Activated naive CD4-positive, alpha-beta T cell treated with anti-CD3 and anti-CD28 coated beads, Interleukin-2, amount 50 U/mL, for 24 hours (primary cell): ENCODE measurements around the gene TARS3.
"Not testable (repeated sequence)": the region's sequence is repeated elsewhere in the genome, so short reads cannot be mapped to it uniquely, and the experiment has no call there.

Experiments used
- H3K27ac Mint-ChIP-seq: one replicate; pipeline ENCODE4 v1.8.0; 2021; ENCODE audit warnings: mild to moderate bottlenecking, mixed read lengths
- H3K27me3 Mint-ChIP-seq: one replicate; pipeline ENCODE4 v1.8.0; 2021; ENCODE audit warnings: mixed read lengths
- H3K36me3 Mint-ChIP-seq: one replicate; pipeline ENCODE4 v1.8.0; 2021; ENCODE audit warnings: mixed read lengths
- H3K4me1 Mint-ChIP-seq: one replicate; pipeline ENCODE4 v1.8.0; 2021; ENCODE audit warnings: mixed read lengths
- H3K4me3 Mint-ChIP-seq: one replicate; pipeline ENCODE4 v1.8.0; 2021; ENCODE audit warnings: mild to moderate bottlenecking, mixed read lengths
- H3K9me3 Mint-ChIP-seq: one replicate; pipeline ENCODE4 v1.8.0; 2021; ENCODE audit warnings: mixed read lengths

The TARS3 gene

GRCh38 chr15:101723874-101724674 lies at the start of gene TARS3:
TARS3 (minus strand) TSS chr15:101724473; CDS start chr15:101724387, 86 bp downstream.
- Mint-ChIP-seq H3K4me1 (peaks cover 43% of the 10 kb centered on the region), H3K4me3 (peak within 1 kb of the TSS; percentile 93), H3K27me3 (no peaks in the 10 kb centered on the region), H3K27ac (peak within 1 kb of the TSS; percentile 88), H3K9me3 (no peaks in the 10 kb centered on the region), H3K36me3 (peaks cover 17% of the 10 kb centered on the region)

GRCh38 chr15:101773496-101774100 lies 49.3 kb upstream of the TARS3 start:
- Mint-ChIP-seq H3K9me3 (no peaks in the 10 kb centered on the region), H3K4me3 (no peak overlapping the region), H3K4me1 (no peaks in the 10 kb centered on the region), H3K27ac (no peak overlapping the region), H3K36me3 (no peaks in the 10 kb centered on the region), H3K27me3 (no peaks in the 10 kb centered on the region)

GRCh38 chr15:101772921-101773320 lies 48.6 kb upstream of the TARS3 start:
- Mint-ChIP-seq H3K4me1 (no peaks in the 10 kb centered on the region), H3K27ac (no peak overlapping the region), H3K4me3 (no peak overlapping the region), H3K27me3 (no peaks in the 10 kb centered on the region), H3K9me3 (no peaks in the 10 kb centered on the region), H3K36me3 (no peaks in the 10 kb centered on the region)

GRCh38 chr15:101767083-101767640 lies 42.9 kb upstream of the TARS3 start:
- not testable (repeated sequence) for H3K4me3 Mint-ChIP-seq, H3K27ac Mint-ChIP-seq, H3K27me3 Mint-ChIP-seq, H3K4me1 Mint-ChIP-seq, H3K9me3 Mint-ChIP-seq, H3K36me3 Mint-ChIP-seq

- H3K36me3 Mint-ChIP-seq, result no peaks in the 10 kb centered on the region
- H3K4me1 Mint-ChIP-seq, result no peaks in the 10 kb centered on the region
- no peak overlapping the region for H3K4me3 Mint-ChIP-seq
- H3K27ac Mint-ChIP-seq, result no peak overlapping the region
- H3K9me3 Mint-ChIP-seq, result no peaks in the 10 kb centered on the region
- H3K27me3 Mint-ChIP-seq, result no peaks in the 10 kb centered on the region
Measured at GRCh38 chr15:101765772-101766456, 41.6 kb upstream of the TARS3 start.

GRCh38 chr15:101765340-101765671 lies 41.0 kb upstream of the TARS3 start:
- not testable (repeated sequence) for H3K27ac Mint-ChIP-seq, H3K36me3 Mint-ChIP-seq, H3K4me1 Mint-ChIP-seq, H3K4me3 Mint-ChIP-seq, H3K27me3 Mint-ChIP-seq, H3K9me3 Mint-ChIP-seq

- H3K9me3 Mint-ChIP-seq, H3K27me3 Mint-ChIP-seq, H3K4me1 Mint-ChIP-seq, H3K4me3 Mint-ChIP-seq, H3K36me3 Mint-ChIP-seq, H3K27ac Mint-ChIP-seq: not testable (repeated sequence)
Measured at GRCh38 chr15:101764669-101765339, 40.5 kb upstream of the TARS3 start.

- not testable (repeated sequence) for H3K36me3 Mint-ChIP-seq, H3K4me1 Mint-ChIP-seq, H3K9me3 Mint-ChIP-seq, H3K27ac Mint-ChIP-seq, H3K27me3 Mint-ChIP-seq
- peak overlapping the region; percentile 76 for H3K4me3 Mint-ChIP-seq
Measured at GRCh38 chr15:101746716-101747082, 22.4 kb upstream of the TARS3 start.

- not testable (repeated sequence) for H3K9me3 Mint-ChIP-seq, H3K27me3 Mint-ChIP-seq, H3K27ac Mint-ChIP-seq, H3K36me3 Mint-ChIP-seq, H3K4me1 Mint-ChIP-seq, H3K4me3 Mint-ChIP-seq
Measured at GRCh38 chr15:101734837-101735236, 10.6 kb upstream of the TARS3 start.

GRCh38 chr15:101733545-101733944 lies 9.3 kb upstream of the TARS3 start:
- Mint-ChIP-seq H3K9me3 (no peaks in the 10 kb centered on the region), H3K4me1 (no peaks in the 10 kb centered on the region), H3K27me3 (no peaks in the 10 kb centered on the region), H3K4me3 (no peak overlapping the region), H3K36me3 (peaks cover 6% of the 10 kb centered on the region), H3K27ac (no peak overlapping the region)

GRCh38 chr15:101732772-101733171 lies 8.5 kb upstream of the TARS3 start:
- Mint-ChIP-seq H3K27ac (no peak overlapping the region), H3K9me3 (no peaks in the 10 kb centered on the region), H3K4me3 (no peak overlapping the region), H3K4me1 (no peaks in the 10 kb centered on the region), H3K36me3 (peaks cover 6% of the 10 kb centered on the region), H3K27me3 (no peaks in the 10 kb centered on the region)

- H3K27ac Mint-ChIP-seq, result no peak overlapping the region
- no peaks in the 10 kb centered on the region for H3K27me3 Mint-ChIP-seq
Measured at GRCh38 chr15:101731746-101732145, 7.5 kb upstream of the TARS3 start.

GRCh38 chr15:101727186-101727585 lies 2.9 kb upstream of the TARS3 start:
- no peaks in the 10 kb centered on the region for H3K27me3 Mint-ChIP-seq
- H3K36me3 Mint-ChIP-seq, result peaks cover 7% of the 10 kb centered on the region
- H3K9me3 Mint-ChIP-seq, result no peaks in the 10 kb centered on the region
- H3K4me3 Mint-ChIP-seq, result no peak overlapping the region
- H3K27ac Mint-ChIP-seq, result no peak overlapping the region
- peaks cover 20% of the 10 kb centered on the region for H3K4me1 Mint-ChIP-seq

More at GRCh38 chr15:101731746-101732145, 7.5 kb upstream of the TARS3 start:
- Mint-ChIP-seq H3K9me3 (no peaks in the 10 kb centered on the region), H3K4me3 (no peak overlapping the region), H3K4me1 (no peaks in the 10 kb centered on the region), H3K36me3 (peaks cover 6% of the 10 kb centered on the region)

GRCh38 chr15:101725073-101725472 lies 800 bp upstream of the TARS3 start:
- H3K27me3 Mint-ChIP-seq, result no peaks in the 10 kb centered on the region
- no peaks in the 10 kb centered on the region for H3K9me3 Mint-ChIP-seq
- H3K4me3 Mint-ChIP-seq, result peak overlapping the region; percentile 9
- peaks cover 35% of the 10 kb centered on the region for H3K4me1 Mint-ChIP-seq
- peaks cover 18% of the 10 kb centered on the region for H3K36me3 Mint-ChIP-seq
- H3K27ac Mint-ChIP-seq, result no peak overlapping the region

- no peaks in the 10 kb centered on the region for H3K9me3 Mint-ChIP-seq
- peaks cover 18% of the 10 kb centered on the region for H3K36me3 Mint-ChIP-seq
- H3K27me3 Mint-ChIP-seq, result no peaks in the 10 kb centered on the region
- no peak overlapping the region for H3K27ac Mint-ChIP-seq
- H3K4me3 Mint-ChIP-seq, result peak overlapping the region; percentile 9
- H3K4me1 Mint-ChIP-seq, result peaks cover 38% of the 10 kb centered on the region
Measured at GRCh38 chr15:101724675-101725005, 367 bp upstream of the TARS3 start.
